Stomach (tissue), 4 donors: ENCODE measurements around the gene SSBP4.

ENCODE experiments used
- POLR2AphosphoS5 ChIP-seq, 3 donors: sonication (generic); formaldehyde crosslinking; IDR thresholded peaks; one replicate each; pipeline ENCODE4 v1.6.1; 2016; ENCODE audit warnings: antibody characterized with exemption in 3 of 3
- TF ChIP-seq, protein P1 (sequence below), 7 experiments: fragments of 450-650 bp in 4 of 7; fragments of 200-600 bp in 3 of 7; sonication (generic) in 3 of 7; IDR thresholded peaks; one replicate each; pipeline ENCODE4 v1.5.1; 2016 to 2019; ENCODE audit warnings: antibody characterized with exemption in 7 of 7, control low read depth in 2 of 7, mild to moderate bottlenecking in 1 of 7

- TF ChIP-seq POLR2AphosphoS5 (IDR thresholded peaks at IDR 0.05) = no peak
- TF ChIP-seq, protein P1, sequence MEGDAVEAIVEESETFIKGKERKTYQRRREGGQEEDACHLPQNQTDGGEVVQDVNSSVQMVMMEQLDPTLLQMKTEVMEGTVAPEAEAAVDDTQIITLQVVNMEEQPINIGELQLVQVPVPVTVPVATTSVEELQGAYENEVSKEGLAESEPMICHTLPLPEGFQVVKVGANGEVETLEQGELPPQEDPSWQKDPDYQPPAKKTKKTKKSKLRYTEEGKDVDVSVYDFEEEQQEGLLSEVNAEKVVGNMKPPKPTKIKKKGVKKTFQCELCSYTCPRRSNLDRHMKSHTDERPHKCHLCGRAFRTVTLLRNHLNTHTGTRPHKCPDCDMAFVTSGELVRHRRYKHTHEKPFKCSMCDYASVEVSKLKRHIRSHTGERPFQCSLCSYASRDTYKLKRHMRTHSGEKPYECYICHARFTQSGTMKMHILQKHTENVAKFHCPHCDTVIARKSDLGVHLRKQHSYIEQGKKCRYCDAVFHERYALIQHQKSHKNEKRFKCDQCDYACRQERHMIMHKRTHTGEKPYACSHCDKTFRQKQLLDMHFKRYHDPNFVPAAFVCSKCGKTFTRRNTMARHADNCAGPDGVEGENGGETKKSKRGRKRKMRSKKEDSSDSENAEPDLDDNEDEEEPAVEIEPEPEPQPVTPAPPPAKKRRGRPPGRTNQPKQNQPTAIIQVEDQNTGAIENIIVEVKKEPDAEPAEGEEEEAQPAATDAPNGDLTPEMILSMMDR (IDR thresholded peaks at IDR 0.05) = no peak
Measured at GRCh38 chr19:18477042-18477779, 58.0 kb downstream of the SSBP4 start.
